Measurements from ENCODE around the gene EPN2.

EPN2 gene

GRCh38 chr17:19294443-19294842, 57.3 kb downstream of the EPN2 start:
- no peak for DNase-seq (ENCODE audit: low read depth in 2 of 2)

- DNase-seq (ENCODE audit: low read depth in 2 of 2): no peak
Observed at GRCh38 chr17:19295473-19296135, 58.4 kb downstream of the EPN2 start.

GRCh38 chr17:19296786-19297778, 59.9 kb downstream of the EPN2 start:
- DNase-seq (ENCODE audit: low read depth in 2 of 2): no peak

GRCh38 chr17:19298569-19299213, 61.5 kb downstream of the EPN2 start:
- DNase-seq (ENCODE audit: low read depth in 2 of 2): no peak

DNA sequence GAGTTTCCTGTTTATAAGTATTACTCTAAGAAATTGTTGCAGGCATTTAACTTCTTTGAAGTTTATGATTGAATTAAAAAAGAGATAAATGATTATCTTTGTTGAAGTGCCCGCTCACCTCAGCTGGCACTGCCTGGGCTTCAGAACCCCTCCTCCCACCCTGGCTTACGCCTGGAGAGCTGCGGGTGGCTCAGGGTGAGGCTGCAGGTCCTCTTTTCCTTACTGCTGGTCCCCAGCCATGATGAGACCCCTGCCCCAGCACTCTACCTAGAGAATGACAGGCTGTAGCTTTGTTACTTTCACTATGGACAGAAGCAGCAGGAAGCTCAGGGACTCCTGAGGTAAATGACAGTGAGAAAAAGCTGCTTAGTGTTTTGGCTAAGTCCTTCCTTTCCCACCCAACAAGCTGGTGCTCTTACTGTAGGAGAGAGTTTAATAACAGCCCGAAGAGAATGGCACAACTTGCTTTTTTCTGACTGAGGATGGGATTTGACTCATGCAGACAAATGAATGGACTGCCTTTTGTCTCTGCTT, 62.1 kb downstream of the EPN2 start:
- no peak for DNase-seq (ENCODE audit: low read depth in 2 of 2)

- DNase-seq (ENCODE audit: low read depth in 2 of 2): no peak
Observed at GRCh38 chr17:19299866-19300265, 62.7 kb downstream of the EPN2 start.

DNA sequence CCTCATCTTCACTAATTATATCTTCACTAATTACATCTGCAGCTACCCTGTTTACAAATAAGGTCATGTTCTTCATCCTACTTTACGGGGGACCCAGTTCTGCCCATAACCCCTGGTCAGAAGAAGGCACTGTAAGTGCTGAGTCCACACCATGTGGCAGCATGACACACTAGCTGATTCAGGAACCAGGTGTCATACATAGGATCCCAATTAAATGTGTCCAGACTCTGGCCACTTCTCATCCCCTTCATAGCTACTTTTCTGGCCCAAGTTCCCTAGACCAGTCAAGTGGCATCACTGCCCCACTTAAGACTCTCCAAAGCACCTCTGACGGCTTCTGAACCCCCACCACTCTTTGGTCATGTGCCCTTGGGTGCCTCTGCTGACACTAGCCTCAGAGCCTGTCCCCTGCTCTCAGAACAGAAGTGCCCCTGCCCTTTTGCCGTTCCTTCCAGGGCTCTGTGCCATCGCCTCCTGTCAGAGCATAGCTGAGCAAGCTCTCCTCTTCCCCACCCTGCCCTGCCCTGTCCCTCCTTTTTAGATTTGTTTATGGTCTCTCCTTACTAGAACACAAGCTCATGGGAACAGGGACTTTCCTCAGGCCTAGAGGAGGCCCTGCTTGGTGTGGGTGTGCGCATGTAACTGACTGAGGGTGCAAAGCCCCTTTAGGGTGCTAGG, 64.2 kb downstream of the EPN2 start:
- no peak for DNase-seq (ENCODE audit: low read depth in 2 of 2)

DNA sequence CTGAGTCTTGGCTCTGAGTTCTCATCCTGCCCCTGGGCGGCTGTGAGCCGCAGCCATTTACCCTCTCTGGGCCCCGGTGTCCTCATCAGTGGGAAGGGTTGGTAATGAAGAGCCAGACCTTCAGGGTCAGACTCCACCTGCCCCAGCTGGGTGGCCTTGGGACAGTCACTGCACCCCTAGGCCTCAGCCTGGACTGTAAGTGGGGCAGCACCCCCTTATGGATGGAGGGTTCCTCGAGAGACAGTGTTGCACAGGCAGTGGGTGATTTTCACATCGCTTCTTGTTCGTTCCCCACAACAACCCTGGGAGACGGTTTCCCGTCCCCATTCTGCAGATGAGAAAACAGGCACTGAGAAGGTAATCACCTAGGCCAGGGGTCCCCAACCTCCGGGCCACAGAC, 64.8 kb downstream of the EPN2 start:
- DNase-seq (ENCODE audit: low read depth in 2 of 2): no peak

DNA sequence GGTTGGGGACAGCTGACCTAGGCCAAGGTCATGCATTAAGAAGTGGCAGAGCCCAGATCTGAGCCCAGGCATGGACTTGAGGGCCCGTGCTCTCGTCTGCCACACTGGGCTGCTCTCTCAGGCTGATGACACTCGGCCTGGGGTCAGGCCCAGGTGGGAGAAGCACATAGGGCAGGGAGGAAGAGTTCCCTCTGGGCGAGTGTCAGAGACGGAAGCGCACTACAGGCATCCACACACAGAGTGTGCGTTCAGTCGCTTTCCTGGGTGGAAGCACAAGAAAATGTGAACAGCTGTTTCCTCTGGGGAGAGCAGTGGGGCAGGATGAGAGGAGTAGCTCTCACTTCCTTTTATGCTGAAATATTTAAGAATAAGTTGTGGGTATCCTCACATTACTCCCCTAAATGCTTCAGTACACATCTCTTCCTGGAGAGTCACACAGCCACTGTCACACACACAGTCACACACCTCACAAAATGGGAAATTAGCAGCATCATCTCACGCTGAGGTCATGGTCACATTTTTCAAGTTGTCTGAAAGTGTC, 65.7 kb downstream of the EPN2 start:
- DNase-seq (ENCODE audit: low read depth in 2 of 2): no peak

DNA sequence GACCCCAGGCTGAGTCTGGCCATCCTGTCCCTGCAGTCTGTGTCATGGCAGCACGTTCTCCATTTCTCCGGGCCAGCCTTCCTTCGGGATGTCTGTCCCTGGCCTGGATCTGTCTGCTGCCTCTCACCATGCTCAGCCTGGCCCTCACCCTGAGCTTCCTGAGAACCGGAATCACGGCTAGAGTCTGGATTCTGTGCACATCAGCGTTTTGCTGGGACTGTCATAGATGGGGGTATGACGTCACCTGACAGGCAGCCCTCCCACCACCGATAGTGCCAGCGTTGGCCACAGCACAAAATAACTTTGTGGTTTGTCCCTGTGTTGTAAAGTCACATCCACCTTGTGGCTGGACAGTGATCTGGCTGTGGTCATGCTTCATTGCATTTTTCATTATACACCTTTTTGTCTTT, 66.2 kb downstream of the EPN2 start:
- no peak for DNase-seq (ENCODE audit: low read depth in 2 of 2)

GRCh38 chr17:19304209-19304608, 67.0 kb downstream of the EPN2 start:
- DNase-seq (ENCODE audit: low read depth in 2 of 2): no peak

DNA sequence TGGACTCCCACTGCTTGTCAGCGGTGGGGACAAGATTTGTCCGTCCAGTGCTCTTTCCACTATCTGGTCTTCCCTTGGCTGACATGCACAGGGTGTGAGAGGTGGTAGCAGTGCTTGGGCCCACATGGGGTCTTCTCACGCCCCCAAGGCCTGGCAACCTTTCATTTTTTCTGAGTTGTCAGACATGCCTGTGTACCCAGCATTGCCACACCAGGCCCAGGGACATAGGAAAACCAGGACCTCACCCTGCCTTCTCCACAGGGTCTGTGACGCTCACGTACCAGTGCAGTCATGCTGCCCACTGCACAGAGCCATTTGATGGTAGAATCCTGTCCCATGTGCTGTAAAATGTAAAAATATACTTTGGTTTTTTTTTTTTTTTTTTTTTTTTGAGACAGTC, 67.6 kb downstream of the EPN2 start:
- no peak for DNase-seq (ENCODE audit: low read depth in 2 of 2)

- DNase-seq (ENCODE audit: low read depth in 2 of 2): no peak
Observed at GRCh38 chr17:19305256-19305655, 68.1 kb downstream of the EPN2 start.

- no peak for DNase-seq (ENCODE audit: low read depth in 2 of 2)
Observed at GRCh38 chr17:19305761-19306159, 68.6 kb downstream of the EPN2 start.

GRCh38 chr17:19306160-19307111, 69.3 kb downstream of the EPN2 start:
- DNase-seq (ENCODE audit: low read depth in 2 of 2): no peak

GRCh38 chr17:19307521-19307920, 70.4 kb downstream of the EPN2 start:
- DNase-seq (ENCODE audit: low read depth in 2 of 2): no peak

DNA sequence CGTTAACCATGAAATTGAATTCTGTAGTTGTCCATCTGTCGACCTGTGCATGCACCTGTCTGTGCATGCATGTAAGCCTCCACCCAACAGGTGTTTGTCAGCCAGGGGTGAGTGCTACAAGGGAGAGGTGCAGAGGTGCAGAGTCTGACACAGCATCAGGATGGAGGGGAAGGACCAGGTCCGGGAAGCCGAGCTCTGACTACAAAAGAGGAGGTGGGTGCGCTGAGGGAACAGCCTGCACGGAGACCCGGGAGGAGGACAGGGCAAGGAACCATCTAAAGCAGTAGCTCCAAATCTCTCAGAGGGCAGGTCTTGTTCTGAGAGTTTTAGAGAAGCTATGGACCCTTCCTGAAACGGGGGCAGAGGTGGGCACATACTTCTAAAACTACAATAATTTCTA, 71.2 kb downstream of the EPN2 start:
- DNase-seq (ENCODE audit: low read depth in 2 of 2): no peak

GRCh38 chr17:19309701-19310100, 72.5 kb downstream of the EPN2 start:
- no peak for DNase-seq (ENCODE audit: low read depth in 2 of 2)

GRCh38 chr17:19310151-19310550, 73.0 kb downstream of the EPN2 start:
- DNase-seq (ENCODE audit: low read depth in 2 of 2): no peak

DNA sequence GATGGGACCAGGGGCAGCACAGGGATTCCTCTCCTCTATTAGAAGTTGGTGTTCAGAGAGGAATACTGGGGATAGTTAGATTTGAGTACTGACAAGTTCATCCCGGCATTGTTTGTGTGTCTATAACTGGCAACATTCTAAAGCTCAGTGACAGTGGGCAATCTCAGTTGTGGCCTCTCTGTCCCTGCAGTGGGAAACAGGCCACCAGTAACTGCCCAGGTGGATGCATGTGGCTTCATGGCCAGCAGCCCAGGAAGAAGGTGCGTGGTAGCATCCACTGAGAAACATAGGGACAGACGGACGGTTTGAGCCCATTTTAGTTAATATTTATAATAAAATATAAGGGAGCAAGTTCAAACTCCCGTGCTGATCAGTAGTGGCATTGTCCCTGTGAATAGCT, 73.8 kb downstream of the EPN2 start:
- DNase-seq (ENCODE audit: low read depth in 2 of 2): no peak

All from fibroblast of skin of left quadriceps (primary cell).